Epithelial cell of prostate (primary cell): ENCODE data around the gene CA10.

Experiments
- DNase-seq: peaks from one replicate; pipeline ENCODE4 v3.0.0-alpha.2; 2011; ENCODE audit warnings: low read depth, low spot score
- H3K27ac ChIP-seq: fragments of 450-650 bp; 2 replicates; pipeline ENCODE4 v1.5.1; 2017; ENCODE audit warnings: mild to moderate bottlenecking

CA10 gene

GRCh38 chr17:51668155-51668962, 490.2 kb downstream of the CA10 start:
- H3K27ac ChIP-seq: no peak overlapping the region
- no peak for DNase-seq

DNA sequence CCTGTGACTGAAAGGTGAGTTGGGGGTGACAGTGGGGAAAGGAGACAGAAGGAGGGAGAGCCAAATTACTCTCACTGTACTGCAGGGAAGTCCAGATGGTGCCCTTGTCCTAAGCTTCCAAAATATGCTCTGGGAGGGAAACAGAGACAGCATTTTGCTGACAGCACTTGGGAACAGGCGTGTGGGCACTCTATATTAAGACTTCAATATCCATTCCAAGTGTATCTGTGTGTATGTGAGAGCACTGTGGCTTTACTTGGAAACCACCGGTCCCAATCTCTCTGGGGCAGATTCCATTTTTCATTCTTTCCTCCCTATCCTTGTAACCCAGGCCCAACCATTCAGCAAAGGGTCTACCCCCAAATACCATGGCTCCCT, 490.8 kb downstream of the CA10 start:
- DNase-seq: no peak

GRCh38 chr17:51666971-51667705, 491.4 kb downstream of the CA10 start:
- no peak for DNase-seq
- no peak overlapping the region for H3K27ac ChIP-seq

More for the DNA sequence above, 490.8 kb downstream of the CA10 start:
- H3K27ac ChIP-seq: no peak overlapping the region

DNA sequence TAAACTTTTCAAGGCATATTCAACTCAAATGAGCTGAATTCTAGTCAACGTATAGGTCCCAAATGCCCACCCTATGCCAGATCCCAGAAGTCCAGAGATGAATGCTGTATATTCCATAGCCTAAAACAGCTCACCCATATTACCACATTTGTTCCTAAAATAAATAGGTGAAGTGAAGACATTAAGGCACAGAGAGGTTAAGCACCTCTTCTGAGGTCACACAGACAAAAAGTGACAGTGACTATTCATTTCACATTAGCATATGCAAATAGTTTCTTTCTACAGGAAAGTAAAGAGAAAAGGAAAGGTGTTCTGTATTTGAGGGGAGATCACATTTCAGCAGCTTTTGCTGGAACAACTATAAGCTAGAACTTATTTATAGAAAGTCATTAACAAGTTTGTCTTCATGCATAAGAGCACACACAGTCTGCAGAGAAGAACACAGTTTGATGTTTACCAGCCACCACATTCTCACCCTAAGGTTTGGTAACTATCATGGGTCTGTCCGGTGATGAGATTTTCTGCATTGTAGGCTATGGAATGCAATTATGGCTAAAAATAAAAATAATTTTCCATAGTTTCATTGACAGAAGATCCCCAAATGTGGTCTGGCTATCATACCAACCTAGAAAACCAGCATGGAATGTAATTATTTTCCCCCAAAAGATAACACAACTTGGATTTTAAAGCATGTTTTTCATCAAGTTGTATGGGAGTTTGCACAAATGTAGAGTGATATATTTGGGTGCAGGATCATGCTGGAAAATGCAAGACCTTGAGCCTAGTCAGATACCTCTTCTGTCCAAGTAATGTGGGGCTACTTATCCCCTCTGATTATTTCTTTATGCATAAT, 496.1 kb downstream of the CA10 start:
- DNase-seq: no peak
- no peak overlapping the region for H3K27ac ChIP-seq

DNA sequence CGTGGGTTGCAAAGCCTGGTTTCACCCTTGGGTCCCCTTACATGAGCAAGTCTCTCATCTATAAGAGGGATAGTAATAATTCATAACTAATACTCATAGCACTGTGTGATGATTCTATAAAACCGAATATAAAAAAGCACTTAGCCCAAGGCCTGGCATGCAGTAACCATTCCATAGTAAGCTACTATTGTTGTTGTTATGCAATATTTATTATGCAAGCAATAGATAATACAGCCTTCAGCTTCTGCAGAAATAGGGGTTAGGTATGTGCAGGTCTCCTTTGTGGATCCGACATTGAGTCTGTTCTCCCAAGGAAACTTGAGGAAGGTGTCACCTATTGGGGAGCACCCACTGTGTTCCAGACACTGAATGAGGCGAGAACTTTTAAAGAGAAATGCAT, 497.1 kb downstream of the CA10 start:
- no peak overlapping the region for H3K27ac ChIP-seq
- no peak for DNase-seq

GRCh38 chr17:51660266-51660665, 498.2 kb downstream of the CA10 start:
- no peak overlapping the region for H3K27ac ChIP-seq
- DNase-seq: no peak

- H3K27ac ChIP-seq: no peak overlapping the region
- DNase-seq: no peak
Measured at GRCh38 chr17:51657224-51657623, 501.3 kb downstream of the CA10 start.

- H3K27ac ChIP-seq: no peak overlapping the region
- DNase-seq: no peak
Measured at GRCh38 chr17:51653878-51654277, 504.6 kb downstream of the CA10 start.

DNA sequence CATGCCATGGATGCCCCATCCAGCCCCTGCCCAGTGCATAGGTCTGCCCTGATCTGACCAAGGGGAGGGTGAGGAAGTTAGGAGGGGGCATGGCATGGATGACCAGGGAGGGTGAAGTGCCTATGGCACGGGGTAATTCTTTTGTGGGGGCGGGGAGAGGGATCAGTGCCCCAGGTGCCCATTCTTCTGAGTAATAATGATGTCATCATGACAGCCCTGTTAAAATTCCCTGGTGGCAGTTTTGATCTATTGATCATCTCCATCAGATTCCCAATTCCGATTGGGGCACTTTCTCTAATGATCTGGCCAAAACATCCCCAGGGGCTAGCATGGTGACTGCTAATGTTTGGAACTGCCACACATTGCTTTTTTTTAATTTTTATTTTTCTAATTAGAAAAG, 506.0 kb downstream of the CA10 start:
- no peak for DNase-seq
- no peak overlapping the region for H3K27ac ChIP-seq

GRCh38 chr17:51651513-51652298, 506.8 kb downstream of the CA10 start:
- H3K27ac ChIP-seq: no peak overlapping the region
- DNase-seq: no peak

- DNase-seq: no peak
- no peak overlapping the region for H3K27ac ChIP-seq
Measured at GRCh38 chr17:51650772-51651171, 507.7 kb downstream of the CA10 start.

GRCh38 chr17:51650202-51650601, 508.3 kb downstream of the CA10 start:
- no peak overlapping the region for H3K27ac ChIP-seq
- no peak for DNase-seq

- DNase-seq: peak; percentile 71
- peak overlapping the region; percentile 16 for H3K27ac ChIP-seq
Measured at GRCh38 chr17:51647826-51648225, 510.7 kb downstream of the CA10 start.

DNA sequence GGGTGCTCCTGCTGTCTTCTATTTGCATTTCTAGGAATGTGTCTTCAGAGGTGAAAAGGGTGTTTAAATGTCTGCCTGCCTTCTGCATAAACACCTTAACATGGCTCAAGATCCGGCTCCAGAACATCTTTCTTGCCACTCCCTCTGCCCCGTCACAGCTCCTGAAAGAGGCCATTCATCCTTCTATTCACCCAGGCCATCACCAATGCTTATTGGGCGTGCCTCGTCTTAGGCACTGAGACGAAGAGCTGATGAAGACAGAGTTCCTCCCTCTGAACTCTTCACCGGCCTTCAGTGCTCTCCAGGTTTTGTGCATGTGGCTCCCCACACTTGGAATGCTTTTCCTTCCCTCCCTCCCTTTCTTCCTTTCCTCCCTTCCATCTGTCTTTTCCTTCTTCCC, 511.4 kb downstream of the CA10 start:
- DNase-seq: no peak
- no peak overlapping the region for H3K27ac ChIP-seq

- no peak overlapping the region for H3K27ac ChIP-seq
- no peak for DNase-seq
Measured at GRCh38 chr17:51646539-51646938, 512.0 kb downstream of the CA10 start.

GRCh38 chr17:51645056-51645455, 513.5 kb downstream of the CA10 start:
- no peak for DNase-seq
- H3K27ac ChIP-seq: no peak overlapping the region

DNA sequence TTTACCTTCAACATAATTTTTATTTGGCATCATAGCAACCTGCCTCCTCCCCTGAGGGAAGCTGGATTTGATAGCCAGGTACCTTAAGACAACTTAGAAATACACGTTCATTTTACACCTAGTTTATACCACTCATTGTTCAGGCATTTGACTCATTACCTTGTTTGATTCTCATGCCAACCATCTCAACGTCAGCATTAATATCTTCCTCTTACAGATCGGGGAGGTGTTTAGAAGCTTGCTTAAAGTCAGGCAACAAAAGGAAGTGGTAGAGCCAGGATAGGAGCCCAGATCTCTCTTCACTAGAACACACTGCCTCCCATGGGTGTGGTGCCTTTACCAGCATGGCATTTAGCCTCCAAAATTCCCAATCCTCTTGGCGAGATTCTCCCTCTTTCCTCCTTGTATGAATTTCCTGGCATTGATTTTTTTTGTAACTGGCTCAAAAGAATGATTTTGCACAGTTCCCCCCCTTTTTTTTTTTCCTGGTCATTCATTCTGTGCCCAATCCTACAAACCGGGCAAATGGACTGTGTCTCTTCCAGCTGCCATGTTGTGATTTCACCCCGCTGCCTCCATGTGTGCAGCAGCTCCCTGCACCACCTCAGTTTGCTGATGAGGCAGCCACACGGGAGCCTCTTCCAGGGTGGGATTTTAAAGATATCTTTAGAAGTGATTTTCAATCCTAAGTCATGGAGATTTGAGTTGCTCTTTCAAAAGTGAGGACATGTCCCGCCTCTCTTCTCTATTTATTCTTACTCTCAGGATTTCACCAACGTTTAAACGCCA, 514.6 kb downstream of the CA10 start:
- H3K27ac ChIP-seq: peak overlapping the region; percentile 44

DNA sequence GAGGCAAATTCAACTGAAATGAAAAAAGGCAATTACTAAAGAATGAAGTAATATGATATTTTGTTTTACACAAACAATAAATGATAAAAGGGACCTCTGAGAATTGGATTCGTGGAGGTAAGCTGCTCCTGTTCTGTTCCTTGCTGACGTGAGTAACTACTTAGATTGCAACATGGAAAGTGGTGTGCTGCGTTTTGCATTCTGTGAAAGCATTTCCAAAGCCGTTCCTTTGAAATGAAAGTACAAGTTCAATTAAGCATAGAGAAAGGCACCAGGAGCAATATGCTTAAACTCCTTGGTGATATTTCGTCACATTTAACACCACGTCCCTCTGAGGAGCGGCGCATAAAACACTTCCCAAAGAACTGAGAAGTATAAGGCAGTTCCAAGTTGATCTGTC, 516.5 kb downstream of the CA10 start:
- no peak for DNase-seq
- no peak overlapping the region for H3K27ac ChIP-seq

More for the DNA sequence above, 514.6 kb downstream of the CA10 start:
- peak; percentile 73 for DNase-seq

- DNase-seq: peak; percentile 55
- H3K27ac ChIP-seq: no peak overlapping the region
Measured at GRCh38 chr17:51640108-51640622, 518.3 kb downstream of the CA10 start.
